A673 (cell line): ENCODE results near the gene LRRC2.

ENCODE experiments used
- EZH2 ChIP-seq: fragments of 200-600 bp; sonication (generic); IDR thresholded peaks from 2 replicates; pipeline ENCODE4 v1.6.1; 2017; ENCODE audit warnings: borderline replicate concordance, low read depth, mild to moderate bottlenecking, mixed read lengths, antibody characterized with exemption, low read length; ENCODE audit not compliant: poor library complexity, severe bottlenecking
- TF ChIP-seq, protein P1 (sequence below): fragments of 300-800, 200-600 bp; sonication (generic); conservative IDR thresholded peaks from 2 replicates; pipeline ENCODE4 v1.5.1; 2017; ENCODE audit warnings: low read depth, mild to moderate bottlenecking, antibody characterized with exemption, low read length, moderate library complexity, mixed read lengths

- TF ChIP-seq, protein P1, sequence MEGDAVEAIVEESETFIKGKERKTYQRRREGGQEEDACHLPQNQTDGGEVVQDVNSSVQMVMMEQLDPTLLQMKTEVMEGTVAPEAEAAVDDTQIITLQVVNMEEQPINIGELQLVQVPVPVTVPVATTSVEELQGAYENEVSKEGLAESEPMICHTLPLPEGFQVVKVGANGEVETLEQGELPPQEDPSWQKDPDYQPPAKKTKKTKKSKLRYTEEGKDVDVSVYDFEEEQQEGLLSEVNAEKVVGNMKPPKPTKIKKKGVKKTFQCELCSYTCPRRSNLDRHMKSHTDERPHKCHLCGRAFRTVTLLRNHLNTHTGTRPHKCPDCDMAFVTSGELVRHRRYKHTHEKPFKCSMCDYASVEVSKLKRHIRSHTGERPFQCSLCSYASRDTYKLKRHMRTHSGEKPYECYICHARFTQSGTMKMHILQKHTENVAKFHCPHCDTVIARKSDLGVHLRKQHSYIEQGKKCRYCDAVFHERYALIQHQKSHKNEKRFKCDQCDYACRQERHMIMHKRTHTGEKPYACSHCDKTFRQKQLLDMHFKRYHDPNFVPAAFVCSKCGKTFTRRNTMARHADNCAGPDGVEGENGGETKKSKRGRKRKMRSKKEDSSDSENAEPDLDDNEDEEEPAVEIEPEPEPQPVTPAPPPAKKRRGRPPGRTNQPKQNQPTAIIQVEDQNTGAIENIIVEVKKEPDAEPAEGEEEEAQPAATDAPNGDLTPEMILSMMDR, result no peak
- no peak for TF ChIP-seq EZH2
Measured at GRCh38 chr3:46506526-46506925, 59.6 kb downstream of the LRRC2 start.
